Heart right ventricle (tissue), 16 donors: ENCODE results near the gene DLX2. TPM values are rescaled to one million over a fixed set of nuclear protein-coding genes. Genes with fewer than 3 reads are reported as not detected.
A peak's percentile ranks its signal among the peaks of the same experiment; 100 is the strongest.

Experiments used
- ATAC-seq, 8 donors: fragments of 200-7000 bp; cut with Tn5 transposase; one replicate each; pipeline ENCODE4 v1.9.1; 2020; ENCODE audit warnings: mild to moderate bottlenecking in 8 of 8, moderate library complexity in 8 of 8, moderate number of reproducible peaks in 1 of 8
- DNase-seq, 2 donors: peaks; one replicate each; pipeline ENCODE4 v3.0.0-alpha.2; 2020
- H3K27ac ChIP-seq, 10 donors: fragments of 200-600 bp; sonication (generic) in 2 of 10; one replicate each; pipeline versions ENCODE4 v1.5.0 to v1.8.0; 2020 to 2022; ENCODE audit warnings: mild to moderate bottlenecking in 3 of 10
- H3K27me3 ChIP-seq, 7 donors: fragments of 200-600 bp; one replicate each; pipeline ENCODE4 v1.8.0; 2021 to 2022; ENCODE audit warnings: mild to moderate bottlenecking in 2 of 7
- H3K36me3 ChIP-seq, 9 donors: fragments of 200-600 bp; sonication (generic) in 1 of 9; one replicate each; pipeline versions ENCODE4 v1.5.0 to v1.8.0; 2020 to 2022; ENCODE audit warnings: mild to moderate bottlenecking in 2 of 9
- H3K4me1 ChIP-seq, 9 donors: fragments of 200-600 bp; sonication (generic) in 1 of 9; one replicate each; pipeline versions ENCODE4 v1.5.0 to v1.8.0; 2020 to 2022; ENCODE audit warnings: mild to moderate bottlenecking in 4 of 9
- H3K4me3 ChIP-seq, 10 donors: fragments of 200-600 bp; sonication (generic) in 2 of 10; one replicate each; pipeline versions ENCODE4 v1.5.0 to v1.8.0; 2020 to 2022; ENCODE audit warnings: mild to moderate bottlenecking in 7 of 10, moderate library complexity in 2 of 10
- H3K9me3 ChIP-seq, 11 donors: fragments of 200-600 bp in 10 of 11; sonication (generic) in 2 of 11; one replicate each; pipeline versions ENCODE4 v1.5.0 to v1.8.0; 2013 to 2022; ENCODE audit warnings: mild to moderate bottlenecking in 2 of 11, control low read depth in 1 of 11, moderate library complexity in 1 of 11
- CTCF ChIP-seq, 9 donors: fragments of 200-600 bp; sonication (generic) in 2 of 9; IDR thresholded peaks; one replicate each; pipeline versions ENCODE4 v1.5.0 to v1.8.0; 2021 to 2022; ENCODE audit warnings: antibody characterized with exemption in 9 of 9, mild to moderate bottlenecking in 5 of 9, moderate library complexity in 1 of 9
- WGBS, 2 donors: extraction: QIAGEN DNeasy Blood & Tissue Kit; methylation state at CpG; one replicate each; pipeline ENCODE4 v1.1.7; 2013; ENCODE audit warnings: inconsistent platforms in 1 of 2; 5-methylcytosine and 5-hydroxymethylcytosine counted together
- intact Hi-C, 10 donors: fragments of 100-400 bp; cut with DNase I; formaldehyde crosslinking; loops; one replicate each; pipeline versions ENCODE4 v1.11.1 to v1.14.2; 2022
- polyA plus RNA-seq, 2 donors: library from polyadenylated mRNA; stranded (reverse); fragments of 200-250 nt; gene quantifications; one replicate each; pipeline ENCODE4 v1.2.3, GENCODE V29; 2013
- total RNA-seq, 10 donors: library from RNA; stranded (reverse); fragmentation: NEBNext Ultra II Directional in 3 of 10; extraction: Animal tissue kit (Norgen Biotek cat#: 25700) in 3 of 10; gene quantifications; one replicate each; pipeline versions ENCODE4 v1.2.1 to v1.2.4, GENCODE V29; 2021 to 2023
- donor health status: Arrhythmogenic right ventricular cardiomyopathy.
- donor health status: ischemic (EF 13 %, LVEDD 7.1; RV severe dilation, severe dysfunction).
- donor health status: healthy with polysubstance abuse.
- donor health status: DM: no; HTN: yes; CAD: no.
- donor health status: DM: no; HTN: no; CAD: no.
- donor health status: ischemic (EF 25% LVEDD 6.9; RV normal size, moderate dysfunction).
- donor health status: ischemic (EF 25% LVEDD 5.7; RV mildly dilated, moderate dysfunction).
- donor health status: healthy.
- donor health status: DM: yes; HTN: yes; CAD: no.
- donor health status: Ischemic cardiomyopathy.
- donor health status: ischemic (EF 35%, LVEDD 5.7; RV mildly dilated, moderate dysfunction).
- donor health status: nonischemic (EF 11% LVEDD 7.7; RV severe dilation, severe dysfunction).
- donor health status: DM: yes; HTN: yes; CAD: no.
- donor health status: PGD.
- donor health status: ischemic (EF 29% LVEDD 5.4; RV normal size, mild dysfunction).
- donor health status: nonischemic (EF 23%, LVEDD 6.1; RV moderate dilation, normal function).

Gene DLX2
- total and polyA plus RNA-seq, 12 donors: 0.11 TPM; not detected in 11

- no peak overlapping the region for H3K4me3 ChIP-seq
- intact Hi-C loops: loop anchor here in 9 of 10 donors (5.0 to 10.0 kb wide), 8 partner anchors 183 to 533 kb away; partner anchors contain the start of gene HAT1 (in 1 of the 9)
- DNase-seq: no peak
These were observed 5.2 kb upstream of the DLX2 start for GRCh38 chr2:172107690-172108586.

GRCh38 chr2:172106108-172106961 lies 3.6 kb upstream of the DLX2 start:
- Histone ChIP-seq H3K27me3 (peaks cover 66 to 95% (median 92%) of the 10 kb centered on the region in 7 donors), H3K27ac (no peak overlapping the region), H3K4me3 (peak overlapping the region in 3 of 10 donors; percentile 18 to 39 (median 23)), H3K36me3 (no peaks in the 10 kb centered on the region), H3K9me3 (no peaks in the 10 kb centered on the region), H3K4me1 (peaks cover 8 to 57% (median 36%) of the 10 kb centered on the region in 9 donors)
- 3 to 4% methylated on average over 44 of the region's 44 CpGs for WGBS, 2 donors
- TF ChIP-seq CTCF (IDR thresholded peaks at IDR 0.05): peak in 5 of 9 donors; percentile 14 to 49 (median 37)
- intact Hi-C loops: loop anchor here in 9 of 10 donors (5.0 to 10.0 kb wide), 8 partner anchors 182 to 532 kb away; partner anchors contain the start of gene HAT1 (in 1 of the 9)
- ATAC-seq (peak in 3 of 8 donors; percentile 12 to 30 (median 22)), DNase-seq (no peak)

More at GRCh38 chr2:172107690-172108586, 5.2 kb upstream of the DLX2 start:
- 12 to 14% methylated on average over 51 of the region's 51 CpGs for WGBS, 2 donors
- no peaks in the 10 kb centered on the region for H3K36me3 ChIP-seq
- TF ChIP-seq CTCF (IDR thresholded peaks at IDR 0.05): no peak
- no peak overlapping the region for H3K27ac ChIP-seq
- H3K4me1 ChIP-seq: peaks cover 0 to 41% (median 20%) of the 10 kb centered on the region in 9 donors
- peak in 1 of 8 donors; percentile 50 for ATAC-seq
- peaks cover 50 to 94% (median 83%) of the 10 kb centered on the region in 7 donors for H3K27me3 ChIP-seq
- H3K9me3 ChIP-seq: no peaks in the 10 kb centered on the region

- TF ChIP-seq CTCF (IDR thresholded peaks at IDR 0.05): no peak
- no peak for DNase-seq
- ATAC-seq: no peak
- WGBS, 2 donors: 7 to 10% methylated on average over 23 of the region's 23 CpGs
- H3K9me3 ChIP-seq: no peaks in the 10 kb centered on the region
- H3K27me3 ChIP-seq: peaks cover 73 to 99% (median 98%) of the 10 kb centered on the region in 7 donors
- H3K4me3 ChIP-seq: peak overlapping the region in 1 of 10 donors; percentile 39
- no peak overlapping the region for H3K27ac ChIP-seq
- H3K4me1 ChIP-seq: peaks cover 9 to 64% (median 43%) of the 10 kb centered on the region in 9 donors
- intact Hi-C loops: loop anchor here in 9 of 10 donors (5.0 to 10.0 kb wide), 8 partner anchors 181 to 531 kb away; partner anchors contain the start of gene HAT1 (in 1 of the 9)
- no peaks in the 10 kb centered on the region for H3K36me3 ChIP-seq
These were observed 2.9 kb upstream of the DLX2 start for GRCh38 chr2:172105471-172106107.
